Measurements from ENCODE around the gene FHL2.

- TF ChIP-seq GATA2 (IDR thresholded peaks at IDR 0.05; ENCODE audit: low read depth, low read length), result no peak
- TF ChIP-seq GATA3 (IDR thresholded peaks at IDR 0.05; ENCODE audit: low read depth, low read length), result no peak
Observed at GRCh38 chr2:105373895-105374401, 24.9 kb downstream of the FHL2 start.

All from SH-SY5Y (cell line).